Measurements from ENCODE around the gene BHMT2.

GRCh38 chr5:79133121-79133656 lies 63.6 kb downstream of the BHMT2 start:
- TF ChIP-seq POLR2AphosphoS5 (IDR thresholded peaks at IDR 0.05) (no peak), CTCF (IDR thresholded peaks at IDR 0.05 in 8 of 11, conservative IDR thresholded peaks at IDR 0.05 in 3 of 11) (peak in 4 of 11 experiments; percentile 14 to 45 (median 34))
